HG03378 (cell line): ENCODE results near the gene OSBPL6.
"Not testable (repeated sequence)": the region's sequence is repeated elsewhere in the genome, so short reads cannot be mapped to it uniquely, and the experiment has no call there.

Experiments used
- ATAC-seq: cut with Tn5 transposase; IDR thresholded peaks from one replicate; pipeline ENCODE4 v1.9.1; 2021; ENCODE audit warnings: mild to moderate bottlenecking, moderate library complexity; ENCODE audit not compliant: unreplicated experiment

OSBPL6 gene

DNA sequence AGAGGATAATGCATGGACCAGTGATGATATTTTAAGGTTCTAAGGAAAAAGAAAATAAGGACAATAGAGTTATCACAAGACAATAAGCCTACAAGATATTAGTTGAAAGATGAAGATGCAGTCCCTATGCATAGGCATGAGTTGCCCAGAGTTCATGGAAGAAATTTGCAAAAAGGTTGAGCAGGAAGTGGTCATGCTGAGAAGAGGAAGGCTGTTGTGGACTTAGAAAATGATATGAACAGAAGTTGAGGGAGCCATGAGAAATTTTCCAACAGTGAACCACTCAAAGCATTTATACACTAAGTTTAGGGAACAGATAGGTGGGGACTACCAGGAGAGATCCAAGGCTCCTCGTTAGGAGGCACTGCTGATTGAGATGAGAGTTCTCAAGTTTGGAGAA is 3.5 kb downstream of the OSBPL6 start:
- ATAC-seq = no peak

- ATAC-seq = not testable (repeated sequence)
Observed at GRCh38 chr2:178198441-178198840, 4.1 kb downstream of the OSBPL6 start.

DNA sequence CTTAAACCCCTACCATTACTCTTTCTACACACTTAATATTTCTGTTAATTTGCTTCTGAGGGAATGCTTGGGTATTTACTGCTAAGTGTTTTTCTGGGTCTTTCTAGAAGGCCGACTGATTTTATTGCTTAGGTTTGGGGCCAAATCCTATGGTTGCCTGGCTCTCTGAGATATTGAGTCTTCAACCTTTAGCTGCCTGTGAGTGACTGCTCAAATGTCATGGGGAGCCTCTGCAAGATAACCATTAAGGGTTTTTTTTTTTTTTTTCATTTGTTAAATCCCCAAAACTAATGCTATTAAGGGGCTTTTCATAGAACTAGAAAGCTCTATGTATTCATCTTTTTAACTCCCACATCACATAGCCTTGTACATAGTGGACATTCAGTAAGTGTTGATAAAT is 5.0 kb downstream of the OSBPL6 start:
- ATAC-seq = no peak

DNA sequence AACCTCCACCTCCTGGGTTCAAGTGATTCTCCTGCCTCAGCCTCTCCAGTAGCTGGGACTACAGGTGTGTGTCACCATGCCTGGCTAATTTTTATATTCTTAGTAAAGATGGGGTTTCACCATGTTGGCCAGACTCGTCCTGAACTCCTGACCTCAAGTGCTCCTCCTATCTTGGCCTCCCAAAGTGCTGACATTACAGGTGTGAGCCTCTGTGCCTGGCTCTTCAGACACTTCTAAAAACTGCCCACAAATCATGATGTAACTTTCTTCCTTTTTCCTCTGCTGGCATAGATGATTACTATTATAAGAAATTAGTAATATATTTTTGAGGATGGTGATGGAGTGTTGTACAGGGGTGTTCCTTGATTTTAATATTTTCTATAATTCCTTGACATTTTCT is 6.0 kb downstream of the OSBPL6 start:
- no peak for ATAC-seq

GRCh38 chr2:178202927-178203326 is 8.6 kb downstream of the OSBPL6 start:
- no peak for ATAC-seq

GRCh38 chr2:178204977-178205376 is 10.7 kb downstream of the OSBPL6 start:
- no peak for ATAC-seq

DNA sequence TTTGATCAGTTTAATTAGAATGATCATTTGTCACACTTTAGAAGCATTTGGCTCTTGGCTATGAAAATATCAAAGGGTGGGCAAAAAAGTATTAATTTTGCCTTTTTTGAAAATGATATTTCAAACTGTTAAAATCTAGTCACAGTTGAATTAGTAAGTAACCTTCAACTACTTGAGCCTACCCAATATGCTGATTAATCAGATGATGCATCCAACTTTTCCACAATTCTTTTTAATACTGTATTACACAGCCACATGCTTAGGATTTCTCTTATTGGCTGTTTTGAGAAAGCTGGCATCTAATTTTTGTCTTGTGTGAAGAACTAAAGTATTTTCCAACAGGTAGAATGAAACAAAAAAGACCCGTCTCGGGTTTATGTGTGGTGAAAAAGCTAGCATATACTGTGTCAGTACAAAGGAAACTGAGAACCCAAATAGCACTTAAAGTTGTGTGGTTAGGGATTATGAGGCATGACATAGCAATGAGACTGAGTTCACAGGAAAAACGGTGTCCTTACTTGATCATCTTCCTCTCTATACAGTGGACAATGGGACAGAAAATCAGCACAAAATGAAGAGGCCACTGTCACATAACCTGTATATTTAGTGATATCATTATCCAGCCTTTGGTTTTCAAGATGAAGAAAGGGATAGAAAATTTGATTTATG is 11.7 kb downstream of the OSBPL6 start:
- no peak for ATAC-seq

- no peak for ATAC-seq
Observed at GRCh38 chr2:178208336-178208735, 14.0 kb downstream of the OSBPL6 start.

DNA sequence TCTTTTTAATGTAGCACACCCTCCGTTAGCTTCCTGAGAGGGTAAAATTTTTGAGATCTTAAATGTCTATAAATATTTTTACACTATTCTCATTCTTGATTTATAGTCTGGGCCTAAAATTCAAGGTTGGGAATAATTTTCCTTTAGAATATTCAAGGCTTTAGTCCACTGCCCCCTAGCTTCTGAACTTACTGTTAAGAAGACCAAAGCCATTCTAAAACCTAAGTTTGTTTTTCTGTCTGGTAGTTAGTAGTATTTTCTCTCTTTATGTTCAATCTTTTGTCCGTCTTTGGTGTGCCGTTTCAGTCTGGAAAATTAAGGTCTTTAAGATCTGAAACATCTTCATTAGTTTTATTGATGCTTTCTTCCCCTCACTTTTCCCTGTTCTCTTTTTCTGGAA is 14.5 kb downstream of the OSBPL6 start:
- no peak for ATAC-seq

GRCh38 chr2:178211460-178211859 is 17.1 kb downstream of the OSBPL6 start:
- ATAC-seq = no peak

DNA sequence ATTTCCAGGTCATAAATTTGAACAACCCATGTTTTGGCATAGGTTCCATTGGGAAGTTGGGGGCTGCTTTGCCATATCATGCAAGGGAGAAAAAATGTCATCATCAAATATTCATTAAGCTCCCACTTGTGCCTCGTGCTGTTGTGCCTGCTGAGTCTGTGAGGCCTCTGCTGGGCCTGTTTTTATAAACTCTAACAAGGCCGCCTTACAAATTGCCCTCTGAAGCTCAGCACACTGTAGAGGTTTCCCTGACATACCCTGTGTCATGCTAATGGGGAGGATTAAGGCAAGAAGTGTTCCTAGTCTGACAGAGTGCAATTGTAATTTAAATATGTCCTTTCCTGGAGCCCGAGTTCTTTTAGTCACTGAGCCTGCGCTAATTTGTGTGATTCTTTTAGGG is 17.6 kb downstream of the OSBPL6 start:
- ATAC-seq = no peak

- no peak for ATAC-seq
Observed at GRCh38 chr2:178213991-178214390, 19.7 kb downstream of the OSBPL6 start.

DNA sequence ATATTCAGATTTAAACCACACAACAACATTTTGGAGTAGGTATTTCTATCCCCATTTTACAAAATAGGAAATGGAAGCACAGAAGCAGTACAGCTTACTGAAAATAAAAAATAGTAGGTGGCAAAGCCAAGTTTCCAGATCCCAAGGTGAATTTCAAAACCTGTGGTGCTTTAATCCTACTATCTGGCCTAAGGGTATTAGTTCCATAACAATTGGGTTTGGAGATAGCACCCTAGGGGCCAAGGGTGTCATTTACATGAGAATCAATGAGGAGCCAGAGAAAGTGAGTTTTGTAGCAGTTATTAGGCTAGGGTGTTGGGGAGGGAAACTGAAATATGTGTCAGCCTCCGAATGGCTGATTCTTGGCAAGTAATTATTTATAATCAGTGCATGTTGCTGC is 24.9 kb downstream of the OSBPL6 start:
- ATAC-seq = no peak

DNA sequence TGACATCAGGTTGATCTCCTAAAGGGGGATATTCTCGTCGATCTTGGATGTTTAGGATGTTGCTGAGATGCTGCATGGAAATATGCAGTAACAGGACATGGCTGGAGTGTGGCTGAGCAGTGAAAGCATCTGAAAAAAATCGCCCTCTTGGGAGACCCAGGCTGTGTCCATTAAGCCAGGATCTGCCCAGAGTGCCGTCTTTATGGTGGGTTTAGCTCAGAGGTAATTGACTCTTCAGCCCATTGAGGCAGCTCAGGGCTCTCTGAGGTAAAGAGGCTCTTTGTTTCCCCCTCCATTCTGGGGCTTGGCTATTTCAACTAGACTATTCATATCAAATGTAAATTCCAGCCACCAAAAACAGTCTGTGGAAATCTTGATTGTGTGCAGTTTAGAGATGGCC is 26.5 kb downstream of the OSBPL6 start:
- ATAC-seq = no peak

- no peak for ATAC-seq
Observed at GRCh38 chr2:178221556-178221955, 27.2 kb downstream of the OSBPL6 start.

DNA sequence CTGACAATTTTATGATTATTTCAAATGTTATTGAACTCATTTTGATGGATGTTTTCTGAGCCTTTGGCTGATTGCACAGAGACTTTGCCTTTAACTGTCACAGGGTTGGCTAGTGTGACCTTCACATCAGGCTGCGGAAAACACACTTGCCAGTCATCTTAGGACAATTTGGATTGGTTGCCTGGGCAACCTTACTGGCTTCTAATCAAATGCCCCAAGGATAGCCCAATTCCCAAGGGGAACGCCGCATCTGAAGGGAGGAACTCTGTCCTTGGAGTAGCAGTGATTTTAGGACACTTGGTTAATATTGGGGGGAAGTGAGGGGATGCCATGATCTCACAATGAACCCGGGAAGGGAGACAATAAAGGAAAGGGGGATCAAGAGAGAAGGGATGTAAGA is 29.5 kb downstream of the OSBPL6 start:
- no peak for ATAC-seq

GRCh38 chr2:178225006-178225805 is 30.9 kb downstream of the OSBPL6 start:
- ATAC-seq = no peak

GRCh38 chr2:178227187-178227586 is 32.9 kb downstream of the OSBPL6 start:
- no peak for ATAC-seq

- no peak for ATAC-seq
Observed at GRCh38 chr2:178229927-178230326, 35.6 kb downstream of the OSBPL6 start.

DNA sequence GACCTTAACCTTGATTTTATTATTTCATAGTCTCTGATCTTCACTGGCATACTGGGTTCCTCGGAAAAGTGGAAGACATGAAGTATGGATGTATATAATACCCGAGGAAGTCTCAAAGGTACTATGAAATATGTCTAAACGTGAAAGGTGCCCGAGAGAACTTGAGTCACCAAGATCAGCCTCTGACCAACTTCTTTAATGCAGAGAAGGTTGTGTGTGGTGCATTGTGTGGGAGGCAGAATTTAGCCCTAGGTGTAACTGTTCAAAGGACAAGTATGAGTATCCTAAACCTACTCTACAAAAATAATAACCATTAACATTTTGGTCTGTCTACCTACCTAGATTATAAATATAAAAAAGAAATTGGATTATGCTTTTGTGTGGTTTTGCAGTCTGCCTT is 36.1 kb downstream of the OSBPL6 start:
- no peak for ATAC-seq

GRCh38 chr2:178233428-178233827 is 39.1 kb downstream of the OSBPL6 start:
- no peak for ATAC-seq

GRCh38 chr2:178234648-178235047 is 40.3 kb downstream of the OSBPL6 start:
- no peak for ATAC-seq
